SK-N-SH (cell line): ENCODE measurements around the gene BRD9. TPM values are rescaled to one million over a fixed set of nuclear protein-coding genes. Genes with fewer than 3 reads are reported as not detected.
"Not testable (repeated sequence)": the region's sequence is repeated elsewhere in the genome, so short reads cannot be mapped to it uniquely, and the experiment has no call there.

Experiments used
- CTCF ChIA-PET: fragments of 300-600, 350-600 bp; formaldehyde crosslinking; extraction: SDS; loops from one replicate; lab custom pipeline; 2021; lab: Yijun Ruan, JAX
- POLR2A ChIA-PET: fragments of 350-600 bp; sonication (Branson Sonifier 250); formaldehyde crosslinking; extraction: SDS; loops from one replicate; lab custom pipeline; 2020; ENCODE audit warnings: antibody characterized with exemption, inconsistent platforms; lab: Yijun Ruan, JAX
- DNase-seq: peaks from one replicate; pipeline ENCODE4 v3.0.0; 2012
- H2AFZ ChIP-seq: fragments of 200-600 bp; sonication (generic); 2 replicates; pipeline ENCODE4 v1.8.1; 2016; ENCODE audit warnings: antibody characterized with exemption, mild to moderate bottlenecking, low read depth
- H3F3A ChIP-seq: fragments of 200-600 bp; sonication (generic); replicated peaks from 2 replicates; pipeline ENCODE3; 2016; ENCODE audit warnings: antibody characterized with exemption, mild to moderate bottlenecking; ENCODE audit not compliant: insufficient read depth
- H3K27ac ChIP-seq, 2 experiments: fragments of 200-500 bp in 1 of 2; fragments of 200-600 bp in 1 of 2; sonication (Bioruptor generic) in 1 of 2; sonication (generic), shearing (Covaris generic) in 1 of 2; 2 replicates each; pipeline versions ENCODE4 v1.5.1 to v1.6.1; 2014 to 2016; ENCODE audit warnings: low read depth in 2 of 2, inconsistent platforms in 1 of 2, low read length in 1 of 2, mild to moderate bottlenecking in 1 of 2, mixed read lengths in 1 of 2
- H3K27me3 ChIP-seq: fragments of 200-600 bp; sonication (generic), shearing (Covaris generic); 2 replicates; pipeline ENCODE4 v1.6.1; 2016; ENCODE audit warnings: mixed run types; ENCODE audit not compliant: insufficient read depth
- H3K36me3 ChIP-seq, 2 experiments: fragments of 200-500 bp in 1 of 2; fragments of 200-600 bp in 1 of 2; sonication (Bioruptor generic) in 1 of 2; sonication (generic) in 1 of 2; replicated peaks in 1 of 2; 2 replicates each; pipeline versions ENCODE3 to v1.5.1; 2014 to 2016; ENCODE audit warnings: low read length in 1 of 2, mild to moderate bottlenecking in 1 of 2; ENCODE audit not compliant: insufficient read depth in 2 of 2, control insufficient read depth in 1 of 2
- H3K4me1 ChIP-seq, 2 experiments: fragments of 200-500 bp in 1 of 2; fragments of 200-600 bp in 1 of 2; sonication (Bioruptor generic) in 1 of 2; sonication (generic), shearing (Covaris generic) in 1 of 2; 2 replicates each; pipeline versions ENCODE4 v1.5.1 to v1.6.1; 2014 to 2016; ENCODE audit warnings: low read depth in 1 of 2, low read length in 1 of 2, mixed run types in 1 of 2; ENCODE audit not compliant: insufficient read depth in 2 of 2, control insufficient read depth in 1 of 2
- H3K4me2 ChIP-seq: fragments of 200-600 bp; sonication (generic), shearing (Covaris generic); 2 replicates; pipeline ENCODE4 v1.6.1; 2017; ENCODE audit warnings: mixed run types
- H3K4me3 ChIP-seq, 2 experiments: fragments of 200-500 bp in 1 of 2; fragments of 200-600 bp in 1 of 2; sonication (Bioruptor generic) in 1 of 2; sonication (generic), shearing (Covaris generic) in 1 of 2; 2 replicates each; pipeline versions ENCODE4 v1.5.1 to v1.8.1; 2014 to 2016; ENCODE audit warnings: low read depth in 2 of 2, inconsistent platforms in 1 of 2, low read length in 1 of 2, mild to moderate bottlenecking in 1 of 2, mixed read lengths in 1 of 2, moderate library complexity in 1 of 2
- H3K79me2 ChIP-seq: fragments of 200-600 bp; sonication (generic); 2 replicates; pipeline ENCODE4 v1.8.1; 2017; ENCODE audit warnings: mild to moderate bottlenecking; ENCODE audit not compliant: insufficient read depth
- H3K9ac ChIP-seq: fragments of 200-600 bp; sonication (generic); 2 replicates; pipeline ENCODE4 v1.6.1; 2017; ENCODE audit warnings: mixed run types
- H3K9me2 ChIP-seq: fragments of 200-600 bp; sonication (generic); 2 replicates; pipeline ENCODE4 v1.6.1; 2017; ENCODE audit warnings: mixed run types
- H3K9me3 ChIP-seq: fragments of 200-600 bp; sonication (generic); 2 replicates; pipeline ENCODE4 v1.6.1; 2017; ENCODE audit warnings: mixed run types, mild to moderate bottlenecking, moderate library complexity
- H4K20me1 ChIP-seq: fragments of 200-600 bp; sonication (generic); 2 replicates; pipeline ENCODE4 v1.6.1; 2017; ENCODE audit warnings: mild to moderate bottlenecking, mixed run types; ENCODE audit not compliant: insufficient read depth
- CTCF ChIP-seq: fragments of 200-600 bp; sonication (generic); IDR thresholded peaks from 2 replicates; pipeline ENCODE4 v1.6.1; 2017; ENCODE audit warnings: antibody characterized with exemption, mild to moderate bottlenecking, moderate library complexity
- IRF3 ChIP-seq: fragments of 150-350 bp; IDR thresholded peaks from 2 replicates; pipeline ENCODE4 v1.6.1; 2016; ENCODE audit warnings: mild to moderate bottlenecking, low read depth, low read length
- JUND ChIP-seq: IDR thresholded peaks from 2 replicates; pipeline ENCODE4 v1.4.0; 2012
- REST ChIP-seq: IDR thresholded peaks from 2 replicates; pipeline ENCODE4 v1.6.1; 2012; ENCODE audit warnings: mild to moderate bottlenecking, low read depth, low read length, moderate library complexity
- RXRA ChIP-seq: IDR thresholded peaks from 2 replicates; pipeline ENCODE4 v1.4.0; 2012; ENCODE audit warnings: low read depth, mild to moderate bottlenecking, borderline replicate concordance
- SIN3A ChIP-seq: IDR thresholded peaks from 2 replicates; pipeline ENCODE4 v1.6.1; 2012; ENCODE audit warnings: low read depth, mild to moderate bottlenecking, low read length, moderate library complexity, borderline replicate concordance
- WGBS: methylation state at CpG from one replicate; pipeline ENCODE4 v1.1.6; 2017; ENCODE audit warnings: low lambda C conversion rate; 5-methylcytosine and 5-hydroxymethylcytosine counted together
- polyA plus RNA-seq, 3 experiments: library from polyadenylated mRNA; depleted of rRNA; stranded (reverse); fragments of >200 nt; gene quantifications; 2 replicates each; pipeline ENCODE4 v1.2.3, GENCODE V29; 2012

BRD9 gene
- polyA plus RNA-seq, 1 of the 3 experiments (the other 2 are of a cell fraction), result 19.5 TPM

- no peak for TF ChIP-seq REST
- peak; percentile 90; the same call in 1 of the 2 replicates for TF ChIP-seq SIN3A
- no peak for TF ChIP-seq CTCF
- TF ChIP-seq RXRA, result no peak
- TF ChIP-seq JUND, result no peak
- TF ChIP-seq IRF3, result no peak
Measured at GRCh38 chr5:892394-893136, at the start of gene BRD9, which contains the start of gene TRIP13 (continued).

GRCh38 chr5:940741-941140 is 48.1 kb upstream of the BRD9 start:
- peaks cover 30% of the 10 kb centered on the region for H3K27me3 ChIP-seq
- CTCF ChIA-PET, result interaction anchor here (1.2 kb wide), 1 partner anchor 17 kb away, joined by 3 read pairs; no protein-coding TSS in a partner anchor
- H3K36me3 ChIP-seq, H3K9ac ChIP-seq, POLR2A ChIA-PET, H3K9me2 ChIP-seq, H3K27ac ChIP-seq, H2AFZ ChIP-seq, H4K20me1 ChIP-seq, H3K9me3 ChIP-seq, H3F3A ChIP-seq, H3K79me2 ChIP-seq, H3K4me3 ChIP-seq, H3K4me1 ChIP-seq, H3K4me2 ChIP-seq, DNase-seq: not testable (repeated sequence)
- WGBS, result 16% methylated on average over 2 of the region's 2 CpGs
